K562 (cell line): ENCODE results near the gene TK1. TPM values are rescaled to one million over a fixed set of nuclear protein-coding genes. Genes with fewer than 3 reads are reported as not detected.

Experiments used
- ADNP ChIP-seq: fragments of 200-800 bp; sonication (Bioruptor generic); IDR thresholded peaks from 2 replicates; pipeline ENCODE4 v1.6.1; 2016; ENCODE audit warnings: missing genetic modification characterization, missing compliant biosample characterization
- CBFA2T3 ChIP-seq: fragments of 450-650 bp; IDR thresholded peaks from 2 replicates; pipeline ENCODE4 v1.6.1; 2017
- CC2D1A ChIP-seq: fragments of 450-650 bp; IDR thresholded peaks from 2 replicates; pipeline ENCODE4 v1.6.1; 2017; ENCODE audit warnings: mild to moderate bottlenecking
- DMBX1 ChIP-seq: fragments of 250-450 bp; sonication (Bioruptor Pico); IDR thresholded peaks from 2 replicates; pipeline ENCODE4 v1.8.0; 2022; ENCODE audit warnings: inconsistent platforms, mild to moderate bottlenecking, moderate library complexity, borderline replicate concordance
- DPF2 ChIP-seq: fragments of 450-650 bp; IDR thresholded peaks from 2 replicates; pipeline ENCODE4 v1.6.1; 2016
- HNRNPH1 ChIP-seq: fragments of 200-400 bp; formaldehyde crosslinking; optimal IDR thresholded peaks from 2 replicates; pipeline ENCODE3; 2017; ENCODE audit warnings: low read depth, mild to moderate bottlenecking, low read length, moderate library complexity
- KLF16 ChIP-seq: IDR thresholded peaks from 2 replicates; pipeline ENCODE4 v1.6.1; 2016; ENCODE audit warnings: antibody characterized with exemption
- MCM2 ChIP-seq: fragments of 450-650 bp; IDR thresholded peaks from 2 replicates; pipeline ENCODE4 v1.6.1; 2017; ENCODE audit warnings: low read depth, mild to moderate bottlenecking
- MCM3 ChIP-seq: fragments of 450-650 bp; IDR thresholded peaks from 2 replicates; pipeline ENCODE4 v1.6.1; 2016
- NCOR1 ChIP-seq: fragments of 450-650 bp; IDR thresholded peaks from 2 replicates; pipeline ENCODE4 v1.6.1; 2016; ENCODE audit warnings: mild to moderate bottlenecking, moderate library complexity
- NFRKB ChIP-seq: fragments of 450-650 bp; IDR thresholded peaks from 2 replicates; pipeline ENCODE4 v1.6.1; 2016; ENCODE audit warnings: low read depth
- NR1H2 ChIP-seq: sonication (generic); formaldehyde crosslinking; IDR thresholded peaks from 2 replicates; pipeline ENCODE4 v1.4.0; 2020; ENCODE audit warnings: mild to moderate bottlenecking, missing genetic modification reagents
- RNF2 ChIP-seq: sonication (generic); IDR thresholded peaks from 2 replicates; pipeline ENCODE4 v1.6.1; 2016
- SRSF1 ChIP-seq: fragments of 200-400 bp; formaldehyde crosslinking; IDR thresholded peaks from 2 replicates; pipeline ENCODE4 v1.6.1; 2017; ENCODE audit warnings: mild to moderate bottlenecking, low read depth, low read length, moderate library complexity
- TCF3 ChIP-seq: sonication (generic); formaldehyde crosslinking; IDR thresholded peaks from 2 replicates; pipeline ENCODE4 v1.4.0; 2020; ENCODE audit warnings: mild to moderate bottlenecking, missing genetic modification reagents
- ZKSCAN1 ChIP-seq: fragments of 150-350 bp; IDR thresholded peaks from 2 replicates; pipeline ENCODE4 v1.6.1; 2016; ENCODE audit warnings: low read depth, low read length
- ZNF174 ChIP-seq: fragments of 250-450 bp; sonication (Bioruptor Pico); IDR thresholded peaks from 2 replicates; pipeline ENCODE4 v1.4.0; 2020; ENCODE audit warnings: mild to moderate bottlenecking
- ZNF274 ChIP-seq: IDR thresholded peaks from 2 replicates; pipeline ENCODE4 v1.6.1; 2011; ENCODE audit warnings: low read depth, mild to moderate bottlenecking, low read length, moderate library complexity, borderline replicate concordance
- ZNF311 ChIP-seq: fragments of 250-450 bp; sonication (Bioruptor Pico); IDR thresholded peaks from 2 replicates; pipeline ENCODE4 v1.4.0; 2020; ENCODE audit warnings: mild to moderate bottlenecking, moderate library complexity
- ZNF766 ChIP-seq: fragments of 200-800 bp; sonication (Bioruptor generic); conservative IDR thresholded peaks from 2 replicates; pipeline ENCODE4 v1.6.1; 2016; ENCODE audit warnings: missing genetic modification characterization, missing compliant biosample characterization
- ZSCAN29 ChIP-seq: fragments of 450-650 bp; IDR thresholded peaks from 2 replicates; pipeline ENCODE4 v1.6.1; 2017
- polyA plus RNA-seq, 8 experiments: library from polyadenylated mRNA; depleted of rRNA in 4 of 8; stranded (reverse) in 5 of 8; unstranded in 3 of 8; fragments of >200 nt; fragmentation: Nextera tagmentation in 2 of 8; fragmentation: Illumina TruSeq in 1 of 8; extraction: Ambion mirVana in 2 of 8; extraction: Trizol in 1 of 8; gene quantifications; 2 replicates each; pipeline versions ENCODE4 v1.2.1 to v1.2.3, GENCODE V29; 2011 to 2014; ENCODE audit warnings: inconsistent platforms in 1 of 8, missing spikeins in 1 of 8
- total RNA-seq, 7 experiments: library from RNA; depleted of rRNA in 6 of 7; stranded (reverse); fragments of >200 nt in 6 of 7; fragmentation: Illumina TruSeq in 2 of 7; extraction: Trizol in 2 of 7; gene quantifications; 2 replicates each; pipeline versions ENCODE4 v1.2.1 to v1.2.3, GENCODE V29; 2011 to 2021; ENCODE audit warnings: low replicate concordance in 1 of 7
- TF ChIP-seq, protein P1 (sequence below): sonication (generic); IDR thresholded peaks from 2 replicates; pipeline ENCODE4 v1.6.1; 2016
- TF ChIP-seq, protein P2 (sequence below): fragments of 450-650 bp; IDR thresholded peaks from 2 replicates; pipeline ENCODE4 v1.6.1; 2017; ENCODE audit warnings: antibody characterized with exemption, mild to moderate bottlenecking
- TF ChIP-seq, protein P3 (sequence below): fragments of 450-650 bp; IDR thresholded peaks from 2 replicates; pipeline ENCODE4 v1.6.1; 2014; ENCODE audit warnings: low read depth, mild to moderate bottlenecking, moderate library complexity, borderline replicate concordance
- TF ChIP-seq, protein P4 (sequence below): sonication (generic); formaldehyde crosslinking; IDR thresholded peaks from 2 replicates; pipeline ENCODE4 v1.8.0; 2023; ENCODE audit warnings: mild to moderate bottlenecking, missing genetic modification reagents

Gene TK1
- total and polyA plus RNA-seq, 9 of the 15 experiments (the other 6 are each of a cell fraction or from before 2014, with no cell fraction given): 8.4 to 280 (median 103) TPM

DNA sequence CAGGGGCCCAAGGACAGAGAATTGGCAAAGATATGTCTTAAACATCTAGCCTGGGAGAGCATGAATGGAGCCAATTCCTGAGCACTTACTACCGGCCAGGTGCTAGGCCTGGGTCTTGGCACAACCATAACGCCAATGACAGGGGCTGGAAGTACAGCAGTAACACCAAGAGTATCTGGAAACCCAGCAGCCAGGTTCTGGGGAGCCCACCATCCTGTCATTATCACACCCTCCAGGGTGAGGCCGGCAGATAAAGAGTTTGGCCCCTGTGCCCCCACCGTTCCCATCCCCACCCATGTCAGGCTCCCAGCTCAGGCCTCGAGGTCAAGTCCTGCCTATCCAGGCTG lies 56.8 kb downstream of the TK1 start (continued):
- TF ChIP-seq, protein P1, sequence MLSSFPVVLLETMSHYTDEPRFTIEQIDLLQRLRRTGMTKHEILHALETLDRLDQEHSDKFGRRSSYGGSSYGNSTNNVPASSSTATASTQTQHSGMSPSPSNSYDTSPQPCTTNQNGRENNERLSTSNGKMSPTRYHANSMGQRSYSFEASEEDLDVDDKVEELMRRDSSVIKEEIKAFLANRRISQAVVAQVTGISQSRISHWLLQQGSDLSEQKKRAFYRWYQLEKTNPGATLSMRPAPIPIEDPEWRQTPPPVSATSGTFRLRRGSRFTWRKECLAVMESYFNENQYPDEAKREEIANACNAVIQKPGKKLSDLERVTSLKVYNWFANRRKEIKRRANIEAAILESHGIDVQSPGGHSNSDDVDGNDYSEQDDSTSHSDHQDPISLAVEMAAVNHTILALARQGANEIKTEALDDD: peak; percentile 10; the same call in 1 of the 2 replicates
- TF ChIP-seq DPF2 (0 out of 2 replicates have a peak, but pooled peaks have one; percentile 19), MCM3 (no peak), ZNF174 (no peak), TCF3 (CRISPR knock-in tag) (peak; percentile 63), NR1H2 (CRISPR knock-in tag) (0 out of 2 replicates have a peak, but pooled peaks have one; percentile 8), NFRKB (0 out of 2 replicates have a peak, but pooled peaks have one; percentile 38), MCM2 (no peak), ADNP (no peak), CBFA2T3 (peak; percentile 81), ZKSCAN1 (peak; percentile 36; the same call in 1 of the 2 replicates), CC2D1A (no peak), ZNF274 (no peak), RNF2 (0 out of 2 replicates have a peak, but pooled peaks have one; percentile 27), KLF16 (no peak), ZNF311 (CRISPR knock-in tag) (0 out of 2 replicates have a peak, but pooled peaks have one; percentile 5), DMBX1 (peak; percentile 81), HNRNPH1 (no peak), ZNF766 (CRISPR knock-in tag) (no peak), SRSF1 (no peak), NCOR1 (peak; percentile 63), ZSCAN29 (no peak)
- TF ChIP-seq, protein P2, sequence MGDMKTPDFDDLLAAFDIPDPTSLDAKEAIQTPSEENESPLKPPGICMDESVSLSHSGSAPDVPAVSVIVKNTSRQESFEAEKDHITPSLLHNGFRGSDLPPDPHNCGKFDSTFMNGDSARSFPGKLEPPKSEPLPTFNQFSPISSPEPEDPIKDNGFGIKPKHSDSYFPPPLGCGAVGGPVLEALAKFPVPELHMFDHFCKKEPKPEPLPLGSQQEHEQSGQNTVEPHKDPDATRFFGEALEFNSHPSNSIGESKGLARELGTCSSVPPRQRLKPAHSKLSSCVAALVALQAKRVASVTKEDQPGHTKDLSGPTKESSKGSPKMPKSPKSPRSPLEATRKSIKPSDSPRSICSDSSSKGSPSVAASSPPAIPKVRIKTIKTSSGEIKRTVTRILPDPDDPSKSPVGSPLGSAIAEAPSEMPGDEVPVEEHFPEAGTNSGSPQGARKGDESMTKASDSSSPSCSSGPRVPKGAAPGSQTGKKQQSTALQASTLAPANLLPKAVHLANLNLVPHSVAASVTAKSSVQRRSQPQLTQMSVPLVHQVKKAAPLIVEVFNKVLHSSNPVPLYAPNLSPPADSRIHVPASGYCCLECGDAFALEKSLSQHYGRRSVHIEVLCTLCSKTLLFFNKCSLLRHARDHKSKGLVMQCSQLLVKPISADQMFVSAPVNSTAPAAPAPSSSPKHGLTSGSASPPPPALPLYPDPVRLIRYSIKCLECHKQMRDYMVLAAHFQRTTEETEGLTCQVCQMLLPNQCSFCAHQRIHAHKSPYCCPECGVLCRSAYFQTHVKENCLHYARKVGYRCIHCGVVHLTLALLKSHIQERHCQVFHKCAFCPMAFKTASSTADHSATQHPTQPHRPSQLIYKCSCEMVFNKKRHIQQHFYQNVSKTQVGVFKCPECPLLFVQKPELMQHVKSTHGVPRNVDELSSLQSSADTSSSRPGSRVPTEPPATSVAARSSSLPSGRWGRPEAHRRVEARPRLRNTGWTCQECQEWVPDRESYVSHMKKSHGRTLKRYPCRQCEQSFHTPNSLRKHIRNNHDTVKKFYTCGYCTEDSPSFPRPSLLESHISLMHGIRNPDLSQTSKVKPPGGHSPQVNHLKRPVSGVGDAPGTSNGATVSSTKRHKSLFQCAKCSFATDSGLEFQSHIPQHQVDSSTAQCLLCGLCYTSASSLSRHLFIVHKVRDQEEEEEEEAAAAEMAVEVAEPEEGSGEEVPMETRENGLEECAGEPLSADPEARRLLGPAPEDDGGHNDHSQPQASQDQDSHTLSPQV: peak; percentile 94; the same call in 1 of the 2 replicates
- TF ChIP-seq, protein P3, sequence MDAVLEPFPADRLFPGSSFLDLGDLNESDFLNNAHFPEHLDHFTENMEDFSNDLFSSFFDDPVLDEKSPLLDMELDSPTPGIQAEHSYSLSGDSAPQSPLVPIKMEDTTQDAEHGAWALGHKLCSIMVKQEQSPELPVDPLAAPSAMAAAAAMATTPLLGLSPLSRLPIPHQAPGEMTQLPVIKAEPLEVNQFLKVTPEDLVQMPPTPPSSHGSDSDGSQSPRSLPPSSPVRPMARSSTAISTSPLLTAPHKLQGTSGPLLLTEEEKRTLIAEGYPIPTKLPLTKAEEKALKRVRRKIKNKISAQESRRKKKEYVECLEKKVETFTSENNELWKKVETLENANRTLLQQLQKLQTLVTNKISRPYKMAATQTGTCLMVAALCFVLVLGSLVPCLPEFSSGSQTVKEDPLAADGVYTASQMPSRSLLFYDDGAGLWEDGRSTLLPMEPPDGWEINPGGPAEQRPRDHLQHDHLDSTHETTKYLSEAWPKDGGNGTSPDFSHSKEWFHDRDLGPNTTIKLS: no peak
- TF ChIP-seq, protein P4, sequence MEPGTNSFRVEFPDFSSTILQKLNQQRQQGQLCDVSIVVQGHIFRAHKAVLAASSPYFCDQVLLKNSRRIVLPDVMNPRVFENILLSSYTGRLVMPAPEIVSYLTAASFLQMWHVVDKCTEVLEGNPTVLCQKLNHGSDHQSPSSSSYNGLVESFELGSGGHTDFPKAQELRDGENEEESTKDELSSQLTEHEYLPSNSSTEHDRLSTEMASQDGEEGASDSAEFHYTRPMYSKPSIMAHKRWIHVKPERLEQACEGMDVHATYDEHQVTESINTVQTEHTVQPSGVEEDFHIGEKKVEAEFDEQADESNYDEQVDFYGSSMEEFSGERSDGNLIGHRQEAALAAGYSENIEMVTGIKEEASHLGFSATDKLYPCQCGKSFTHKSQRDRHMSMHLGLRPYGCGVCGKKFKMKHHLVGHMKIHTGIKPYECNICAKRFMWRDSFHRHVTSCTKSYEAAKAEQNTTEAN: no peak
